Stimulated activated CD8-positive, alpha-beta memory T cell treated with anti-CD3 and anti-CD28 coated beads, Interleukin-7, amount 100 ng/mL, for 1 hour (primary cell): ENCODE data around the gene CISTR.
"Not testable (repeated sequence)": the region's sequence is repeated elsewhere in the genome, so short reads cannot be mapped to it uniquely, and the experiment has no call there.

Experiments
- DNase-seq, 2 donors: peaks; one replicate each; pipeline ENCODE4 v3.0.0-alpha.2; 2020; ENCODE audit warnings: low read depth in 2 of 2

CISTR gene

DNA sequence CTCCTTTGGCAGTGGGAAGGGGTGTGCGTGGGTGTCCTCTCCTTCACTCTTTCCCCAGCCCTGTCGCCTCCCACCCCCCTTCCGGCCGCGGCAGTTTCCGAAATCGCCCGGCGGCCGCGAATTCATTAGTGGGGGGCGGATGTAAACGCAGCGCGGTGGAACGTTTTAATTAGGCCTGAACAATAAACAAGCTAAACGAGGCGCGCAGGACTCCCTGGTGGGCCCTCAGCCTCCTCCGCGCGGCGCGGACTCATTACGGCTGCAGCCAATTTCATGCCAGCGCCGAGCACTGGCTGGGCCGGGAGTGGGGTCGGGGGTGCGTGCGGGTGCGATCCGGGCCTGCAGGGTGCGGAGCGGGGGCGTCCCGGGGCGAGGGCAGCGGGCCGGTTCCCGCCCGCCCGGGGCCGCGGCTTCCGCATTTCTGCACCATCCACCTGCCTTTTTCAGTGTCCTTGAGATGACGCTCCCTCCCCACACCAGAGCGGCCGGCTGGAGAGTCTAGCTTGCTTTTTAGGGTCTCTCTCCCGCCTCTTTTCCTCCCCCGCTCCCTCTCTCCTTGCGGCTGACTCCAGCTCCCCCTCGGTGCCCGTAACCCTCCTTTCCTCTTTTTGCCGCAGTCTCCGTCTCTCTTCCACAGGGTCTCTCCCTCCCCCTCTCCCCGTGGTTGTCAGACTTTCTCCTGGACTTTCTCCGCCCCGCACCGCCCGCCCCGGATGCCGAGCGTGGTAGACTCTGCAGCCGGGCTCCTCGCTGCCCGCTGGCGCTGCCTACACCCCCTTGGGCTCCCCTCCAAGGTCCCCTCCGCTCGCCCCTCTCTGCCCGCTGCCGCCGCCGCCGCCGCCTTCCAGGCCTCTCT lies at the start of gene CISTR:
Gene CISTR, minus strand, starts transcription at position 644 of the 856 bp plus-strand sequence.
- DNase-seq = no peak

DNA sequence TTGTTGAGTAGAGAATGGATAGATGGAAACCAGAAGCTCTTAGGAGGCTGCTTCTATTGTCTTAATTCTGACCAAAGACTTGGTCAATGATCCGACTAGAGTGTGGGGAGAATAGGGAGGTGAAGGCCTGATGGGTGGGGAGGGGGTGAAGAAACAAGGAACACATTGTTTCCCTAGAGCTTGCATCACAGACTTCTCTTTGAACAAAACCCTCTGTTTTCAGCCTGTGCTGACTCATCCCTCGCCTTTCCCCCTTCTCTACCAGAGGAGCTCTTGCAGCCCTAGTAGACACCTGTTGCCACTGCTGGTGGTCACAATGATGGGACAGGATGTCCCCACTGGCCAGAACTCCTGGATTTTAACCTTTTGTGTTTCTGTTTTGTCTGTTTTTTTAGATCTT lies 46.8 kb upstream of the CISTR start:
- DNase-seq = no peak

DNA sequence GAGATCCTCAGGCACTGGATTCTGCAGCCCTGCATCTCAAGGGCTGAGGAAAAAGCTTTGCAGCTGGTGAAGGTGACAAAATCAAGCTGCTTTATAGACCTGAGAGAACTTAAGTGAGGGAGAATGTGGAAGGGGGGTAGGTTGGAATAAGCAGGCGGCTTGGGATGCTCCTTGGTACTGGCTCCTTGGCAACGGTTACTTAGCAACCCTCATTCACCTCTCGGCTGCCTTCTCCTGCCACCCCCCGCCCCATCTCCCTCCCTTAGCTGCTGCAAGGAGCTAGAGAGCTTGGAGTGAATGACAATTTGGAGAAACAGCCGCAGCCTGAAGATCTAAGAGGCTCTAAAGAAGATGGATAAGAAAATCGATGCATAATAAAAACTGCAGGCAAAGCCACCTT lies 44.1 kb upstream of the CISTR start:
- no peak for DNase-seq

DNA sequence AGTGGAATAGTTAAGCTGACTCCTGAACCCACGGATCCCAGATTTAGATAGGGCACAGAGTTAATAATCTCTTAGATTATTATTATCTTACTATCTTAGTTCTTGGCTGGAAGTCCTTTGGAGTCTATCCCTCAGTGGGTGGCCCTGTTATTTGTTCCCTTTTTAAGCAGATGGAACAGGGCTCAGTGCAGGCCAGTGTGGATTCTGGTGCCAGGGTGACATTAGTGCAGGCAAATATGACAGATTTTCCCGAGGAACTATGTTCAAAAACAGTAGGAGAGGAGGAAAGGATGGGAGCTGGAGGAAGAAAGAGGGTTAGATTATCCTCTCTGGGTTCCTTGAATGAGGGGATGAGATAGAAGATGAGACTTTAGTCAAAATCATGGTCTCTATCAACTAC lies 41.4 kb upstream of the CISTR start:
- no peak for DNase-seq

DNA sequence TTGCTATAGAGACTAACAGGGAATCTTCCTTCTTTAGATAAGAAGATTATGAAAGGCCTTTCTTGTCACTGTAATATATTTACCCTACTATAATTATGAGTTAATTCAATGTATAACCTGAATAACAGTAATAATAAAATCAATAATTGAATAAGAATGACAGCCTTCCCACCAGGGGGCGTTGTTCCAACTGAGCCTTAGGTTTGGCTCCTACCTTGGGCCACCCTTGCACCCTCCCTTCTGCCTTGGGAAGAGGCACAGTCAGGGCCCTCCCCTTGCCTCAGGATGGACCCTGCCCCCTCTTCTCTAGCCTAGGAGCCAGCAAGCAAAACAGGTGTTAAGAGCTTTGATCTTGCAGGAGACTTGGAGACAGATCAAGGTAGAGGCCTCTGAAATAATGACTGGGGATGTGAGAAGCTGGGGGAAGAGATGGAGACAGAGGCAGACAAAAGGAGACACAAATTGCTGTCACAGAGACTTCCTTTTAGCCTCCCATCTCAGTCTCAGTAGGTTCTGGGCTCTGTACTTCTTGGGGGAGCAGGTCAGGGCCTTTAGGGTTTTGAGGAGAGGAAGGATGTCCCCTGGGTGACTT lies 40.1 kb upstream of the CISTR start:
- peak in 1 of 2 donors; percentile 5 for DNase-seq

DNA sequence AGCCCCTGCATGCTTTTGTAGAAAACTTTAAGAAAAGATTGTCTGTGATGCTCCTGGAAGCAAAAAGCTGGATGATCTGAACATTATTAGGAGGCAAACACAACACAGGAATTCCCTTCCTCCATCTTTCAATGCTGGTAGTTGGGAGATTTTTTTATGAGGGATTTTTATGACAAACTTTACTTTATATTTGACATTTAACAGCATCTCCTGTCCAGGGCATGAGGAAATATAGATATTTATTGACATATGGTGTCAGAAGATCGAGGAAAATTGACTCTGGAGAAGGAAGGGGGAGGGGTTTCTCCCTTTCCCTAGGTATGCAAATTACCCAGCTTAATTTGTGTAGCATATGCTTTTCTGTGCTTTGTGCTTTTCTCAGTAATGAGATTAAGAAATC lies 37.8 kb upstream of the CISTR start:
- no peak for DNase-seq

DNA sequence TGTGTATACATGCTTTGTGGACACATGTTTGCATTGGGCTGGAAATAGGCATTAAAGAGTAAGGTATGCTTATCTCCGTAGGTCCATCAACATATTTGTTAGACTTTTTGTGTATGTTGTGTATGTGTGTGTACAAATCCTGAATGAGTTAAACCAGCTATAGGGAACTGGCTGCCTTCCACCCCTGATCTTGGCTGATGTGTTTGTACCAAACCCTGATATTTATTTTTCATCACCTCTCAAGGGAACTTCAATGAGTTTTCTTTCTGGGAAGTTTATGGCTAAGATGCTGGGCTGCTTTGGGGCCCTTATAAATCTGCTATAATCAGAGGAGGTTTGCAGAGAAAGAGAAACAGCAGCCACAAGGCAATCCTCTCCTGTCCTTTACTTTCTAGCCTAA lies 37.1 kb upstream of the CISTR start:
- no peak for DNase-seq

DNA sequence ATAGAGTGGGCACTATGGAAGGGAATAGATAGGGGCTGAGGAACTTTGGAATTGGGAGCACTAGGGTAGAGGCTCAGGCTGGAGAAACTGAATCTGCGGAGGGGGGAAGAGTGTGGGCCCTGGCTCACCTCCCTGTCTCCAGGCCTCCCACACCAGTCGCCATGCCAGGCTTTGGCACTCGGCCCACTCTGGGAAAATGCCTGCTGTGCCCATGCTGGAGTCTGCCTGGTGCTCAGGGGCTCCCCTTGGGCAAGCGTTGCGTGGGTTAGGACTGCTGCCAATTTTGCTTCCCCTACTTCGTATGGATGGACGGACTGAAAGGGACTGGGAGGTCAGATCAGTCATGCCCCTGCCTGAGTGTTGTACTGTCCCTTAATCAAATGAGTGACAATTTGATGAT lies 34.6 kb upstream of the CISTR start:
- no peak for DNase-seq

DNA sequence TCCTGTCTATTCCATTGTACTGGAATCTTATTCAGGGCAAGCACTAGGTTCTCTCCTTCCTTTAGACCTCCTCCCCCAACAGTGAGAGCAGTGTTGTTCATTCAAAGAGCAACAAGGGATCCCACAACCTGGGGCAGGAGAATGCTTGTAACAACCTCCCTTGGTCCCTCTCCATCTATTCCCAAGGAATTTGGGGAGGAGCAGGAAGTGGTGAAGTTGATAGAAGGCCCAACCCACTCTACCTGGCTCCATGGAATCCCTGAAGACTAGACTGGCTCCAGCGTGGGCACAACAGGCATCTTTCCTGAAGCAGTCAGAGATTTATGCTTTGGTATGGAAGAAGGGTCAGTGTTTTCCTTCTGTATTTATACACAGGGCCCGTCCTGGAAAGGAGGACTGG lies 33.4 kb upstream of the CISTR start:
- DNase-seq = no peak

DNA sequence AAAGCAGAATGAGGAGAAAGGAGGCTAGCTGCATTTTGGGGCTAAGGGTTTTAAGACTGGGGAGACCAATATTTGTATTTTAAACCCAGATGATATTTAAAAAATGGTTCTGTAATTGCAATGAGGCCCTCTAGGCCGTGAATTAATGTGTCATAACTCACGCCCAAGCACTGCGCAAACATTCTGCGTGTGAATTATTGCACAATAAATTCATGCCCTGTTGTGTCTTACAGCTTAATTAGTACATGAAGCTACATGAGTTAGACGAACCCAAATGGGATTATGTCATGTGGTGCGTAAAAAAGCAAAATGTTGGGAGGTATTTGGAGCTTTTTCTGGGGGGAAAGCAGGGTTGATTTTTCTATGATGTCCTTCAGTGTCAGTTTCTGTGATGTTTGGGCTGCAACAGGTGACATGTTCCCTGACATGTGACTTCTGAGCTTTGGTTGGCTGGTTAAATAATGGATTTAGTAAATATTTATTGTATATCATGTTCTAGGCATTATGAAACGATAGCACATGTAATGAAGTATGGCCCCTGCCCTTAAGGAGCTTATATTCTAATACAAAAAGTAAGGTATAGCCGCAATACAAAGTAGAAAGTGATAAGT lies 30.4 kb upstream of the CISTR start:
- no peak for DNase-seq

DNA sequence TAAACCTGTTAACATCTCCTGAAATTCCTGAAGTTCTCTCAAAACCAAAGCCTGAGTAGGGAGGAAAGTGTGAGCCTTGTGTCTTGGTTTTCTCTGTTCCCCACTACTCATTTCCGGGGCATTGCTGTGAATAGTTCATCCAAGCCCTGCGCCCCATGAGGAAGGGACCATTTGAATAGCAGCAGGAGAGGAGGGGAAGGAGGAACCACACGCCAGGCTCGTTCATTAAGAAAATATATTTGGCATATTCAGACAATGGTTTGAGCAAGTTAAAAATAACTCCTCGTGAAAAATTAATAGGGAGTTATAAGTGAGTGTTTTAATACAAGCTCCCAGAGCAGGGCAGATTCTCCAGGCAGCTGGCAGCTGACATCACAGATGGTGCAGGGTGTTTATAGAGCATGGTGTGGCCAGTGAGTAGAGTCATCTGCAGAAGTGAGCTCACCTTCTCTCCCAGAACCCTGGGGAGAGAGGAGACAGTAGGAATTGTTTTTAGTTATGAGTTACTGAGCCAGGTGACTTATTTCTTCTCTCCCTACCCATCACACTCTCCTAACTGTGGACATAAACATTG lies 29.5 kb upstream of the CISTR start:
- no peak for DNase-seq

DNA sequence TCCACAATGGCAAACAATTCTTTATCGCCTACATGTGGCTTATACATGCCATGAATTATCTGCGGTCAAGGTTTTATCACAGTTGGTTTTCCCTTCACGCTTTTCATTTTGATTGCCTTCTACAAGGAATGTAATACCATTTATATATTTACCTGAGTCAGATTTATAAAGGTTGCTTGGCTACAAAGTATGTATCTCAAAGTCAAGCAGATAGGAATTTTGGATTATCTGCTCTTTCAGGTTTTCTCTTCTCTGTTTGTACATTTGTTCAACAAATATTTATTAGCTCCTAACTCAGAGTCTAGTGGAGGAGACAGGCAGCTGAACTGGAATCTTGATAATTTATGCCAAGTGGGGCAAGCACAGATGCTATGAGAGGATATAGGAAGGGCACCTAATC lies 28.5 kb upstream of the CISTR start:
- DNase-seq = no peak

DNA sequence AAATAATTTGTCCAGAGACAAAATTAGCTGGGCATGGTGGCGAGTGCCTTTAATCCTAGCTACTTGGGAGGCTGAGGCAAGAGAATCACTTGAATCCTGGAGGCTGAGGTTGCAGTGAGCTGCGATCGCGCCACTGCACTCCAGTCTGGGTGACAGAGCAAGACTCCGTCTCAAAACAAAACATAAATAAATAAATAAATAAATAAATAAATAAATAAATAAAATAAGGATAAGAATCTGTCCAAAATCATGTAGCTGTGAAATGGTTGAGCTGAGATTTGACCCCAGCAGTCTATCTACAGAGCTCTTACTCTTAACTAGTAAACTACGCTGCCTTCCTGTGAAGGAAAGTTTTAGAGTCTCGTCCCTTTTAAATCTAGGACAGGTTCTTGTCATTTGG lies 27.9 kb upstream of the CISTR start:
- DNase-seq = not testable (repeated sequence)

DNA sequence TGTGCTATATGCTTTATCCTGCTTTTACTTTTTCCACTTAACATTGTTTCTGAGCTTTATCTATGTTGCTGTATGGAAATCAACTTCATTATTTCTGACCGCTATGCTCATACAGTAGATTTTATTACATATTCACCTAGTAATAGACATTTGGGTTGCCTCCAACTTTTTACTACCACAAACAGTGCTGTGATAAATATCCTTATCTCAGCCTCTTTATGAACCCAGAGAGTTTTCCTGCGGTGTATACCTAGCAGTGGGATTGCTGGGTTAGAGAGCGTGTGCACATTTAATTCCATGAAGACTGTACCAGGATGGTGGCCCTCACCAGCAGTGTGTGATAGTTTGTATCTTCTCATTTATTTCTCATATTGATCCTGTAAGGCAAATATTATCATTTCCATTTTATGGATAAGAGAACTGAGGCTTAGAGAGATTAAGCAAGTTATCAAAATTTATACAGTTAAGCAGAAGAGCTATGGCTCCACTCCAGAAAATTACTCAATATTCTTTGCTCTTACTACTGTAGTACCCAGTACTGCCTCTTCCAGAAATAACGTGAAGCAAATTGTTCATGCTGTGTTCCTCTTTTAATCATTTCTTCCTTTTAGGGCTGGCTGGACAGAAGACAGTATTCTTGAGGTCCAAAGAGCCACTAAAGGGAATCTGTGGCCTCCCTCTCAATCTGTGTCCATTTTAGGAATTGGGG lies 26.3 kb upstream of the CISTR start:
- no peak for DNase-seq

DNA sequence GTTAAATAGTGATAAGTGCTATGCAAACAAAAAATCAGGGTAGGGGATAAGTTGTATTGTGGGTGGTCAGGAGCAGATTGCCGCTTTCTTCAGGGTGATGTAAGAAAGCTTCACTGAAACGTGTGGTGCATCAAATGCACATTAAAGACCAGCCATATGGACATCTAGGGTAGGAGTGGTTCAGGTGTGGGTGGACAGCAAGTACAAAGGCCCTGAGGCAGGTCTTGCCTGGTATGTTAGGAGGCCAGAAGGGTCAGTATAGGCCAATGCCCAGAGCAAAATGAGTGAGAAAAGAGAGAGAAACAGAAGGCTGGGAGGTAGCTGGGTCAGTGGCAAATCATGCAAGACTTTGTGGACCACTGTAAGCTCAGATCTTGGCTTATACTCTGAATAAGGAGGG lies 25.6 kb upstream of the CISTR start:
- no peak for DNase-seq

DNA sequence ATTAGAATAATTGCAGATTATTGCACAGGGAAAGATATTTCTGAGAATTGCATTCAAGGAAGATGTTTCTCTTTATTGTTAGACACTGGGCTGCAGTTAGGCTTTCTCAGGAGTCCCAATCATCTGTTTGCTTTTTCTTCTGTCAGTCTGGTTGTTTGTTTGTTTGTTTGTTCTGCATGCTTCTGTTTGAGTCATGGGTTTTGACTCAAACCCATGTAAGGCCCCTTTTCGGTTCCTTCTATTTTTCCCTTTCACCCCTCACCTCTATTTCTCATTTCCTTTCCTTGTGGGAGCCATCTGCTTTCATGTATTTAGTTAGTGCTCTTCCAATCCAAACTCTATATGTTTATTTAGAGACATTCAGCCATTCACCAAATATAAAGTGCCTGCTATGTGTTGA lies 25.1 kb upstream of the CISTR start:
- DNase-seq = no peak

DNA sequence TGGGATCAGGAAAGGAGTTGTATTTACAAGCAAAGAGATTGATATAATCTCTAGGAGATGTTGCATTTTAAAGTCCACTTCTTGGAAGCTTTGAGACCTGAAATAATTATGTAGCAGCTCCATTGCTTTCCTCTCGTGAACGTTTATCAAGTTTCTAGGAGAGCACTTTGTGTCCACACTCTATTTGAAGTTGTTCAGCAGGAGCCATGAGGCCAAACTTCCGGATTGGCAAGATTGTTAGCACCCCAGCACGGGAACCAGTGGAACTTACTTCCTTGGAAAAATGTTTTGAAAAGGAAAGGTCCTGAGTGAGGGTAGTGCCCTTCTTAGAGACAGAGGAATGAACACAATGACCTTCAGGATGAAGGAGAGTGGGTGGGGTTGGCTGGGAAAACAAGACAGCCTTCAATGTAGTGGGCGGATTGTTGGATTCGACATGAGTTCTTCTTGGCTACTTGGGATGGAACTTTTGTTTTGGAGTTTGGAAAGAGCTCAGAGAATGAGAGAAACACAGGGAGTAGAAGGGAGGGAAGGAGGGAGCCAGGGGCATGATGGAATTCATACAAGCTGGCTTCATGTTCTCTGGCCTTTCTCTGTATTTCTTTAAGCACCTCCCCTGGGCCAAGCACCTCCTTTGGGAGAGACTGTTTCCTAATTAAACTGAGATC lies 23.8 kb upstream of the CISTR start:
- DNase-seq = no peak

DNA sequence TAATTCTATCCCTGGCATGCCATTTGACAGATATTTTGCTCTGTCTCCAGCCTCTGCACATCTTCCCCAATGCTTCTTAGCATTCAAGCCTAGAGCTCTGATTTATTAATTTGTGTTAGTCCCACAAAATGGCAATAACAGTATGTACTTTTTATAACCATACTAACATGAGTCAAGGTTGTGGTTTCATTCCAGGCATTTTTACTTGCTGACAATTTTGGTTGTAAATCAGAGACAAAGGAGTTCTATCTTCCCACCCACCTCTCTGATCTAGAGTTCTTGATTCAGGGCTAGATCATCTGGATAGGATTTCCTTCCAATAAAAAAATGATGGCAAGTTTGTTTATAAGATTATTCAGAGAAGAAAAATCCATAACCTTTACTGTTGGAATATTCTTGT lies 18.5 kb upstream of the CISTR start:
- DNase-seq = no peak

DNA sequence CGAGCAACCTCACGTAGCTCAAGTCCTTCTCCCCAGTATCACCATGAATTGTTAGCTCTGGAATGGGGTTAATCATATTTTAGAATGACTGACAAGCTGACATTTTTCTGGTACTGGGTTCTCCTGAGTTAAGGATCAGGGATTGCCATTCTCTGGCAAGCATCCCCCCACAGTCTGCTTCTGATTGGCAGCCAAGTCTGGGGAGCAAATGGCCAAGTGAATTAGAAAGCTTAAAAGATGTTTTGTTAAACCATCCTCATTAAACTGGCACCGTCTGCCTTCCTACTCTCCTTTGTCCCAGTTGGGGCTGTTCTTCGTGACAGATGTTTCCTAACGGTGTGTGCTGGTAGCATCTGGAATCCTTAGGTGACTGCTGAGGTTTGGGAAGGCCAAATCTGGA lies 17.2 kb upstream of the CISTR start:
- DNase-seq = no peak

DNA sequence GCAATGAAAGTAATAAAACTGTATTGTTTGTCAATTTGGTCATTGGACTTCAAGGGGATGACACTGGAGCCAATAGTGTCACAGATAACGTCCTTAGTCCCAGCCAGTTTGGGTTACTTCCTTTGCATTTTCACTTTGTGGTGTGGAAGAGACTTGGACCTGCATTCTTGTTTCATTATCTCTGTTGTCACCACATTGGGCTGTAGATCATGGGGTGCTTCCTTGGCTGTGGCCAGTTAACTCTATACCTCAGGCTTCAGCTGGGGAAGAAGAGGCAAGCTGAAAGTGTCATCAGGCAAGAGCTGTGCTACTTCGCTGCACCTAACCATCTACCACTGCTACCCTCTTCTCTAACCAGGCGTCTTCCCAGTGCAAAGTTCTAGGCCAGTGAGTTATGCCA lies 15.1 kb upstream of the CISTR start:
- DNase-seq = no peak

DNA sequence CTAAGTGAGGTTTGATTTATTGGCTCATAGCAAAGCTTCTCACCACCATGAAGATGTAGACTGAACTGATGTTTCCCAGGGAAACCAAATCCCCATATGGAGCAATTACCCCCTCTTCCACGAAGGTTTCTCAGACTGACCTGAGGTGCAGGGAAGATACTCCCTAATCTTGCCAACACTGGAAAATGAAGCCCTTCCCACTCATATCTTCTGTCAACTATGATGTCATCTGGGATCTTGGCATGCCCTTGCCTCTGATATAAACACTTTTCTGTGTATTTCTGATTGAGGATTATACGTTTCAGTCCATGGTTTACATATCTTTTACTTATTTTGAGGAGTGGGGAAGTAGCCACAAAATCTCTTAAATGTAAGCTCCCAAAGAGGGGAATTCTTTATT lies 14.1 kb upstream of the CISTR start:
- no peak for DNase-seq

DNA sequence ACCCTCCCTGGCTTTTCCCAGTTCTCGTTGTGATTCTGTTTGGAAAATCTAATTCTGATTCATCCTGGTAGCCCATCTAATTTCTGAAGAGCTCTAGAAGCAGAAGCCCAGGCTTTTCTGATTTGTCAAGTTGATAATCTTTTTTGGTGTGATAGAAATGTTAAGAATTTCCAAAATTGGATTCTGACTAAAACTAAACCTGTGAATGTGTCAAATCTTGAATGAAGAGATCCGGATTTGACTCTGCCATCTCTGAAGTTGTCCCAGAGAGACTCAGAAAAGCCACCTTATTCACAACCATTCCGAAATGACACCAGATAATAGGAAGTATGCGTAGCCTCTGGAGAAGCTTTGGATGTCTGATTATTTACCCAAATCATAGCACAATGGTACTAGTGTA lies 12.8 kb upstream of the CISTR start:
- DNase-seq = no peak
